GM21367 (cell line): Measurements from ENCODE around the gene AP1AR.
A peak's percentile ranks its signal among the peaks of the same experiment; 100 is the strongest.

Source experiments
- ATAC-seq: cut with Tn5 transposase; IDR thresholded peaks from one replicate; pipeline ENCODE4 v1.9.1; 2021; ENCODE audit not compliant: unreplicated experiment

AP1AR gene

GRCh38 chr4:112219826-112220366, 11.7 kb upstream of the AP1AR start:
- no peak for ATAC-seq

- no peak for ATAC-seq
Measured at GRCh38 chr4:112222219-112222955, 9.2 kb upstream of the AP1AR start.

GRCh38 chr4:112225157-112225556, 6.4 kb upstream of the AP1AR start:
- ATAC-seq = no peak

- peak; percentile 82 for ATAC-seq
Measured at GRCh38 chr4:112230879-112231778, 458 bp upstream of the AP1AR start.

GRCh38 chr4:112234952-112235609, 3.5 kb downstream of the AP1AR start:
- ATAC-seq = no peak

- ATAC-seq = no peak
Measured at GRCh38 chr4:112236040-112236439, 4.5 kb downstream of the AP1AR start.

GRCh38 chr4:112238833-112239232, 7.2 kb downstream of the AP1AR start:
- ATAC-seq = no peak

- ATAC-seq = no peak
Measured at GRCh38 chr4:112245383-112245782, 13.8 kb downstream of the AP1AR start.

- no peak for ATAC-seq
Measured at GRCh38 chr4:112247021-112247420, 15.4 kb downstream of the AP1AR start.

GRCh38 chr4:112251019-112251643, 19.5 kb downstream of the AP1AR start:
- ATAC-seq = no peak

GRCh38 chr4:112252234-112252633, 20.6 kb downstream of the AP1AR start:
- ATAC-seq = no peak

- no peak for ATAC-seq
Measured at GRCh38 chr4:112253382-112254000, 21.9 kb downstream of the AP1AR start.

GRCh38 chr4:112257098-112257497, 25.5 kb downstream of the AP1AR start:
- ATAC-seq = no peak

GRCh38 chr4:112266823-112267222, 35.2 kb downstream of the AP1AR start:
- ATAC-seq = no peak

GRCh38 chr4:112270051-112270450, 38.5 kb downstream of the AP1AR start:
- ATAC-seq = no peak

- no peak for ATAC-seq
Measured at GRCh38 chr4:112270640-112271421, 39.2 kb downstream of the AP1AR start.

- ATAC-seq = no peak
Measured at GRCh38 chr4:112272292-112272691, 40.7 kb downstream of the AP1AR start.

GRCh38 chr4:112274959-112275358, 43.4 kb downstream of the AP1AR start:
- no peak for ATAC-seq

- ATAC-seq = no peak
Measured at GRCh38 chr4:112276113-112276512, 44.5 kb downstream of the AP1AR start.

- ATAC-seq = no peak
Measured at GRCh38 chr4:112277220-112277619, 45.6 kb downstream of the AP1AR start.
